CD14-positive monocyte (primary cell): ENCODE measurements around the gene PPM1D. TPM values are rescaled to one million over a fixed set of nuclear protein-coding genes. Genes with fewer than 3 reads are reported as not detected.

Experiments
- DNase-seq, 3 donors: peaks; one replicate each; pipeline ENCODE4 v3.0.0-alpha.2; 2011 to 2022
- H2AFZ ChIP-seq: 2 replicates; pipeline ENCODE4 v1.6.0; 2012; ENCODE audit warnings: mild to moderate bottlenecking, low read depth, low read length, inconsistent platforms; ENCODE audit not compliant: insufficient read depth, poor library complexity, severe bottlenecking
- H3K27ac ChIP-seq, 2 donors: 1 replicate in 1 of 2; 2 replicates in 1 of 2; pipeline ENCODE4 v1.5.1; 2012 to 2013; ENCODE audit warnings: low read length in 2 of 2, control low read depth in 1 of 2, inconsistent platforms in 1 of 2, low read depth in 1 of 2, mild to moderate bottlenecking in 1 of 2
- H3K27me3 ChIP-seq, 2 donors: one replicate each; pipeline versions ENCODE4 v1.6.0 to v1.6.1; 2011 to 2013; ENCODE audit warnings: low read length in 2 of 2; ENCODE audit not compliant: control insufficient read depth in 2 of 2, insufficient read depth in 2 of 2
- H3K36me3 ChIP-seq, 2 donors: replicated peaks in 1 of 2; 1 replicate in 1 of 2; 2 replicates in 1 of 2; pipeline versions ENCODE4 v1.5.1 to v1.6.1; 2012 to 2013; ENCODE audit warnings: low read length in 2 of 2, control low read depth in 1 of 2, inconsistent platforms in 1 of 2, mild to moderate bottlenecking in 1 of 2; ENCODE audit not compliant: insufficient read depth in 2 of 2, control insufficient read depth in 1 of 2
- H3K4me1 ChIP-seq, 2 donors: 1 replicate in 1 of 2; 2 replicates in 1 of 2; pipeline versions ENCODE4 v1.5.1 to v1.6.1; 2012 to 2013; ENCODE audit warnings: low read length in 2 of 2, control low read depth in 1 of 2, inconsistent platforms in 1 of 2, mild to moderate bottlenecking in 1 of 2, moderate library complexity in 1 of 2; ENCODE audit not compliant: insufficient read depth in 2 of 2, control insufficient read depth in 1 of 2
- H3K4me2 ChIP-seq: replicated peaks from 2 replicates; pipeline ENCODE3; 2012; ENCODE audit warnings: low read length, moderate library complexity, mild to moderate bottlenecking; ENCODE audit not compliant: poor library complexity, severe bottlenecking; ENCODE audit errors: extremely low read depth
- H3K4me3 ChIP-seq, 3 experiments: fragments of 200-600 bp in 1 of 3; sonication (generic) in 1 of 3; replicated peaks in 1 of 3; 1 replicate in 2 of 3; 2 replicates in 1 of 3; pipeline ENCODE4 v1.5.1; 2011 to 2013; ENCODE audit warnings: low read length in 3 of 3, mild to moderate bottlenecking in 3 of 3, control low read depth in 2 of 3, low read depth in 2 of 3, inconsistent platforms in 1 of 3, moderate library complexity in 1 of 3
- H3K79me2 ChIP-seq: 2 replicates; pipeline ENCODE4 v1.6.0; 2012; ENCODE audit warnings: mild to moderate bottlenecking, control low read depth, inconsistent platforms, low read length, moderate library complexity; ENCODE audit not compliant: insufficient read depth
- H3K9ac ChIP-seq: 2 replicates; pipeline ENCODE4 v1.6.0; 2017; ENCODE audit warnings: low read length, mild to moderate bottlenecking; ENCODE audit not compliant: insufficient read depth, poor library complexity, severe bottlenecking
- H3K9me3 ChIP-seq, 2 donors: replicated peaks in 1 of 2; 1 replicate in 1 of 2; 2 replicates in 1 of 2; pipeline versions ENCODE4 v1.5.1 to v1.6.1; 2012 to 2013; ENCODE audit warnings: low read length in 2 of 2, control low read depth in 1 of 2; ENCODE audit not compliant: control insufficient read depth in 1 of 2, insufficient read depth in 1 of 2
- H4K20me1 ChIP-seq: 2 replicates; pipeline ENCODE4 v1.6.0; 2012; ENCODE audit warnings: mild to moderate bottlenecking, low read length, control low read depth, moderate library complexity; ENCODE audit not compliant: insufficient read depth
- H3K27ac Mint-ChIP-seq, 7 donors: one replicate each; pipeline ENCODE4 v1.8.0; 2020; ENCODE audit warnings: mild to moderate bottlenecking in 7 of 7, mixed read lengths in 7 of 7, moderate library complexity in 6 of 7, inconsistent platforms in 2 of 7
- H3K27me3 Mint-ChIP-seq, 3 donors: one replicate each; pipeline ENCODE4 v1.8.0; 2021 to 2022; ENCODE audit warnings: low read depth in 3 of 3, mild to moderate bottlenecking in 3 of 3, mixed read lengths in 3 of 3, moderate library complexity in 3 of 3, inconsistent platforms in 1 of 3
- H3K36me3 Mint-ChIP-seq, 2 donors: one replicate each; pipeline ENCODE4 v1.8.0; 2020; ENCODE audit warnings: mixed read lengths in 2 of 2, inconsistent platforms in 1 of 2, mild to moderate bottlenecking in 1 of 2
- H3K4me1 Mint-ChIP-seq: one replicate; pipeline ENCODE4 v1.8.0; 2020; ENCODE audit warnings: mild to moderate bottlenecking, mixed read lengths
- H3K4me3 Mint-ChIP-seq, 2 donors: one replicate each; pipeline ENCODE4 v1.8.0; 2020; ENCODE audit warnings: mild to moderate bottlenecking in 2 of 2, mixed read lengths in 2 of 2, moderate library complexity in 1 of 2
- H3K9me3 Mint-ChIP-seq, 7 donors: one replicate each; pipeline ENCODE4 v1.8.0; 2020 to 2022; ENCODE audit warnings: mixed read lengths in 7 of 7, mild to moderate bottlenecking in 6 of 7, moderate library complexity in 6 of 7, inconsistent platforms in 2 of 7
- WGBS: methylation state at CpG from one replicate; pipeline ENCODE4 v1.1.5; 2013; ENCODE audit warnings: missing lambda C conversion rate; ENCODE audit not compliant: insufficient coverage; 5-methylcytosine and 5-hydroxymethylcytosine counted together
- intact Hi-C, 2 donors: fragments of 100-400 bp; cut with micrococcal nuclease; formaldehyde crosslinking; loops; one replicate each; pipeline versions ENCODE4 v1.15.0 to v1.15.1; 2023
- polyA plus RNA-seq, 3 donors: library from polyadenylated mRNA; depleted of rRNA in 1 of 3; unstranded in 2 of 3; stranded (reverse) in 1 of 3; fragments of 300-500 nt in 2 of 3; fragments of >200 nt in 1 of 3; fragmentation: Illumina TruSeq in 2 of 3; gene quantifications; 1 replicate in 2 of 3; 2 replicates in 1 of 3; pipeline ENCODE4 v1.2.3, GENCODE V29; 2012 to 2021
- TF ChIP-seq, protein P1 (sequence below): fragments of 200-600 bp; IDR thresholded peaks from one replicate; pipeline ENCODE4 v1.8.0; 2022; ENCODE audit warnings: antibody characterized with exemption, mild to moderate bottlenecking

Gene PPM1D
- polyA plus RNA-seq, 3 donors = 4.7 to 7.3 (median 7.2) TPM

DNA sequence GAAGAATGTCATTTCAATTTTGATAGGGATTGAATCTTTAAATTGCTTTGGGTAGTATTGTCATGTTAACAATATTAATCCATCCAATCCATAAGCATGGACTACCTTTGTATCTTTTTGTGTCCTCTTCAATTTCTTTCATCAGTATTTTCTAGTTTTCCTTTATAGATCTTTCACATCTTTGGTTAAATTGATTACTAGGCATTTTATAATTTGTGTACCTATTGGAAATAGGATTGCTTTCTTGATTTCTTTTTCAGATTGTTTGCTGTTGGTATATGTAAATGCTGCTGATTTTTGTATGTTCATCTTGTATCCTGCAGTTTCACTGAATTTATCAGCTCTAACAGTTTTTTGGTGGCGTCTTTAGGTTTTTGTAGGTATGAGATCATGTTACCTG is 53.6 kb downstream of the PPM1D start:
- no peak overlapping the region for H3K4me3 ChIP-seq
- peaks cover 34 to 72% of the 10 kb centered on the region in 2 donors for H3K36me3 ChIP-seq
- no peak for DNase-seq
- H3K9me3 Mint-ChIP-seq = no peaks in the 10 kb centered on the region
- peaks cover 41 to 86% of the 10 kb centered on the region in 2 donors for H3K36me3 Mint-ChIP-seq
- peaks cover 89% of the 10 kb centered on the region for H4K20me1 ChIP-seq
- no peak overlapping the region for H3K27ac ChIP-seq
- H3K4me2 ChIP-seq = no peak overlapping the region
- no CpG with 5 or more reads among the region's 1 CpG for WGBS
- H2AFZ ChIP-seq = no peak overlapping the region
- peaks cover 0 to 7% of the 10 kb centered on the region in 2 donors for H3K4me1 ChIP-seq
- H3K27me3 ChIP-seq = no peaks in the 10 kb centered on the region
- TF ChIP-seq, protein P1, sequence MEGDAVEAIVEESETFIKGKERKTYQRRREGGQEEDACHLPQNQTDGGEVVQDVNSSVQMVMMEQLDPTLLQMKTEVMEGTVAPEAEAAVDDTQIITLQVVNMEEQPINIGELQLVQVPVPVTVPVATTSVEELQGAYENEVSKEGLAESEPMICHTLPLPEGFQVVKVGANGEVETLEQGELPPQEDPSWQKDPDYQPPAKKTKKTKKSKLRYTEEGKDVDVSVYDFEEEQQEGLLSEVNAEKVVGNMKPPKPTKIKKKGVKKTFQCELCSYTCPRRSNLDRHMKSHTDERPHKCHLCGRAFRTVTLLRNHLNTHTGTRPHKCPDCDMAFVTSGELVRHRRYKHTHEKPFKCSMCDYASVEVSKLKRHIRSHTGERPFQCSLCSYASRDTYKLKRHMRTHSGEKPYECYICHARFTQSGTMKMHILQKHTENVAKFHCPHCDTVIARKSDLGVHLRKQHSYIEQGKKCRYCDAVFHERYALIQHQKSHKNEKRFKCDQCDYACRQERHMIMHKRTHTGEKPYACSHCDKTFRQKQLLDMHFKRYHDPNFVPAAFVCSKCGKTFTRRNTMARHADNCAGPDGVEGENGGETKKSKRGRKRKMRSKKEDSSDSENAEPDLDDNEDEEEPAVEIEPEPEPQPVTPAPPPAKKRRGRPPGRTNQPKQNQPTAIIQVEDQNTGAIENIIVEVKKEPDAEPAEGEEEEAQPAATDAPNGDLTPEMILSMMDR = no peak
- H3K79me2 ChIP-seq = peaks cover 72% of the 10 kb centered on the region
- H3K27me3 Mint-ChIP-seq = no peaks in the 10 kb centered on the region
- peak overlapping the region in 2 of 7 donors; percentile 4 to 15 for H3K27ac Mint-ChIP-seq
- H3K4me1 Mint-ChIP-seq = peaks cover 12% of the 10 kb centered on the region
- H3K9me3 ChIP-seq = no peaks in the 10 kb centered on the region
- no peak overlapping the region for H3K4me3 Mint-ChIP-seq
- H3K9ac ChIP-seq = no peak overlapping the region
- intact Hi-C loops = no loop called here

DNA sequence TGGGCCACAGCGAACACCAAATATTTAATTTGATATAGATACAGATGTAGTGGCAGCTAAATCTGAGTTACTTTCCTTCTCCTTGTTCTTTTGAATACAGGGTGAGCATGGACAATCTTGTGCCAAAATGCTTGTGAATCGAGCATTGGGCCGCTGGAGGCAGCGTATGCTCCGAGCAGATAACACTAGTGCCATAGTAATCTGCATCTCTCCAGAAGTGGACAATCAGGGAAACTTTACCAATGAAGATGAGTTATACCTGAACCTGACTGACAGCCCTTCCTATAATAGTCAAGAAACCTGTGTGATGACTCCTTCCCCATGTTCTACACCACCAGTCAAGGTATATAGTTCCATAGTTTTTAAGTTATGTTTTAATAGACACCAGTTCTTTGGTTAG is 56.5 kb downstream of the PPM1D start:
- Histone ChIP-seq H3K79me2 (peaks cover 55% of the 10 kb centered on the region), H3K36me3 (peaks cover 17 to 60% of the 10 kb centered on the region in 2 donors), H4K20me1 (peaks cover 87% of the 10 kb centered on the region), H3K4me3 (no peak overlapping the region), H3K4me1 (peaks cover 0 to 7% of the 10 kb centered on the region in 2 donors), H3K9me3 (no peaks in the 10 kb centered on the region), H3K4me2 (no peak overlapping the region), H2AFZ (no peak overlapping the region), H3K9ac (no peak overlapping the region), H3K27me3 (no peaks in the 10 kb centered on the region), H3K27ac (no peak overlapping the region)
- H3K36me3 Mint-ChIP-seq = peaks cover 27 to 78% of the 10 kb centered on the region in 2 donors
- intact Hi-C loops = no loop called here
- TF ChIP-seq, protein P1 = no peak
- DNase-seq = no peak
- H3K27me3 Mint-ChIP-seq = peaks cover 0 to 1% (median 0%) of the 10 kb centered on the region in 3 donors
- H3K4me1 Mint-ChIP-seq = peaks cover 17% of the 10 kb centered on the region
- no peaks in the 10 kb centered on the region for H3K9me3 Mint-ChIP-seq
- WGBS = 96% methylated on average over 4 of the region's 5 CpGs
- no peak overlapping the region for H3K27ac Mint-ChIP-seq
- H3K4me3 Mint-ChIP-seq = no peak overlapping the region
